HG03159 (cell line): ENCODE results near the gene AFG1L.
"Not testable (repeated sequence)": the region's sequence is repeated elsewhere in the genome, so short reads cannot be mapped to it uniquely, and the experiment has no call there.

Source experiments
- ATAC-seq: cut with Tn5 transposase; IDR thresholded peaks from one replicate; pipeline ENCODE4 v1.9.1; 2021; ENCODE audit warnings: mild to moderate bottlenecking, moderate library complexity; ENCODE audit not compliant: unreplicated experiment

Gene AFG1L

DNA sequence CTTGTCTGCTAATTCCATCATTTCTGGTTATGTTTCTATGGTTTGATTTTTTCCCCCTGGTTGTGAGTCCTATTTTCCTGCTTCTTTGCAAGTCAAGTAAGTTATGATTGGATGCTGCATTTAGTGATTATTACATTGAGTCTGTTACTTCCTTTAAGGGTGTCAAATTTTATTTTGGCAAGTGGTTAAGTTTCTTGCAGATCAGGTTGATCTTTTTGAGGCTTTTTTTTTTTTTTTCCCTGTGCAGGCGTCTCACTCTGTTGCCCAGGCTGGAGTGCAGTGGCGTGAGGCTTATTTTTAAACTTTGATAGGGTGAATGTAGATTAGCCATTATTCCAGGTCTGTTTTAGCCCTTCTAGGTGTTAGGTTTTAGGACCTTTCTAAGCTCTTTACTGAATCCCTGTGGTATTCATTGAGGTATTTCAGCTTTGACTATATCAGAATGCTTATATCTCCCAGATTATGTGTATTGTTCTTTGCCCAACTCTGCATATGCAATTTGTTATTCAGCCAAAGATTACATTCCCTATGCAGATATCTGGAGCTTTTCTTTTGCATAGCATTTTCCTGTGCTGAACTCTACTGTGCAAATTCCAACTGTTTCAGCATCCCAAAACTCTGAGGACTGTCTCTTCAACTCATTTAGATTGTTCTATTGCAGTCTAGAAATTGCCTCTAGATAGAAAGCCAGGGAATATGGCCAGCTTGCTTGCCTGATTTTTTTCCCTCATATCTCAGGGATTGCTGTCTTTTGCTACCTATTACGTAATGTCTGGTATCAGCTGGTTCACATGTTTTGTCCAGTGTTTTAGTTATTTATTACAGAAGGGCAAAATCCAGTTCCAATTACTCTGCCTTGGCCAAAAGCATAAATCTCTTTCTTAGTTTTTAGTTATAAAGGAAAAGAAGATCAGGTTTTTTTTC lies 113.3 kb downstream of the AFG1L start:
- ATAC-seq = no peak

DNA sequence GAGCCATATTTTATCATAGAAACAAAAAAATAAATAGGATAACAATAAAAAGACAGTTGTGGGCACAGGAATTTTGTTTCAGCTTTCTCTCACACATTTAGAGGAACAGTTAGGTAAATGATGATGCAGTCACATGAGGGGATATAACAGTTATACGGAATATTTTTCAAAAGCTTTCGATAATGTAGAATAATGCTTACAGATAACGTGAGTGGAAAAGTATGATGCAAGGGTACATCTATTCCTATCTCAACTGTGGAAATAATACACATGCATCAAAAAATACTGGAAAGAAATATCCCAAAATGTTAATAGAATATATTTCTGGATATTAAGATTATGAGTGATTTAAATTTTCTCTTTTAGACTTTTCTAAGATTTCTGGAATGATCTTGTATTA lies 114.0 kb downstream of the AFG1L start:
- no peak for ATAC-seq

DNA sequence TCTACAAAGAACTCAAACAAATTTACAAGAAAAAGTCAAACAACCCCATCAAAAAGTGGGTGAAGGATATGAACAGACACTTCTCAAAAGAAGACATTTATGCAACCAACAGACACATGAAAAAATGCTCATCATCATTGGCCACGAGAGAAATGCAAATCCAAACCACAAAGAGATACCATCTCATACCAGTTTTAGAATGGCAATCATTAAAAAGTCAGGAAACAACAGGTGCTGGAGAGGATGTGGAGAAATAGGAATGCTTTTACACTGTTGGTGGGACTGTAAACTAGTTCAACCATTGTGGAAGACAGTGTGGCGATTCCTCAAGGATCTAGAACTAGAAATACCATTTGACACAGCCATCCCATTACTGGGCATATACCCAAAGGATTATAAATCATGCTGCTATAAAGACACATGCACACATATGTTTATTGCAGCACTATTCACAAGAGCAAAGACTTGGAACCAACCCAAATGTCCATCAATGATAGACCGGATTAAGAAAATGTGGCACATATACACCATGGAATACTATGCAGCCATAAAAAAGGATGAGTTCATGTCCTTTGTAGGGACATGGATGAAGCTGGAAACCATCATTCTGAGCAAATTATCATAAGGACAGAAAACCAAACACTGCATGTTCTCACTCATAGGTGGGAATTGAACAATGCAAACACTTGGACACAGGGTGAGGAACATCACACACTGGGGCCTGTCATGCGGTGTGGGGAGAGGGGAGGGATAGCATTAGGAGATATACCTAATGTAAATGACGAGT lies 121.4 kb downstream of the AFG1L start:
- not testable (repeated sequence) for ATAC-seq

DNA sequence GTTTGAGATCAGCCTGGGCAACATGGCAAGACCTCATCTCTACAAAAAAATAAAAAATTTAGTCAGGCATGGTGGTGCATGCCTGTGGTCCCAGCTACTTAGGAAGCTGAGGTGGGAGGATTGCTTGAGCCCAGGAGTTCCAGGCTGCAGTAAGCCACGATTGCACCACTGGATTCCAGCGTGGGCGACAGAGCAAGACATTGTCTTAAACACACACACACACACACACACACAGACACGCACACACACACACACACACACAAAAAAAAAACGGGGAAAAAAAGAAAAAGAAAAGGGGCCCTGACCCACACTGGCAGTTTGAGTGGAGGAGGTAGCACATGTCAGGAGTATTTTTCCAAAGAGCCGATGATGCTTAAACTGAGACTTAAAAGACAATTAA lies 122.2 kb downstream of the AFG1L start:
- no peak for ATAC-seq

DNA sequence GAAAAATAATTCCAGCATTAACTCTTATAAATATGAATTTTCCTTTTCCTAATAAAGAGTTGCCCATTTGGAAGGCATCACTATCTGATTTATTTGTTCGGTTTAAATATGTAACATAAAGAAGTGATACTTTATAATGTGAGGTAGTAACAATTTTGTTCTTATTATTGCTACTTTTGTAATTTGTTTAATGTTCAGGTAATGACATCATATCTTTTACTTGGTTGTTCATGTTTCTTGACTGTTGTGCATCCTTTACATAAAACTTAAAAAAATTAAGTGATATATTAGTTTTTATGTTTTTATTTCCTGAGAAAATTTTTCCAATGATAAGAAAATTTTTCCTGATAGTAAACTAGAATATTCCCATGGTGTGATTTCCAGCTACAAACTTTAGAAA lies 124.6 kb downstream of the AFG1L start:
- ATAC-seq = no peak

DNA sequence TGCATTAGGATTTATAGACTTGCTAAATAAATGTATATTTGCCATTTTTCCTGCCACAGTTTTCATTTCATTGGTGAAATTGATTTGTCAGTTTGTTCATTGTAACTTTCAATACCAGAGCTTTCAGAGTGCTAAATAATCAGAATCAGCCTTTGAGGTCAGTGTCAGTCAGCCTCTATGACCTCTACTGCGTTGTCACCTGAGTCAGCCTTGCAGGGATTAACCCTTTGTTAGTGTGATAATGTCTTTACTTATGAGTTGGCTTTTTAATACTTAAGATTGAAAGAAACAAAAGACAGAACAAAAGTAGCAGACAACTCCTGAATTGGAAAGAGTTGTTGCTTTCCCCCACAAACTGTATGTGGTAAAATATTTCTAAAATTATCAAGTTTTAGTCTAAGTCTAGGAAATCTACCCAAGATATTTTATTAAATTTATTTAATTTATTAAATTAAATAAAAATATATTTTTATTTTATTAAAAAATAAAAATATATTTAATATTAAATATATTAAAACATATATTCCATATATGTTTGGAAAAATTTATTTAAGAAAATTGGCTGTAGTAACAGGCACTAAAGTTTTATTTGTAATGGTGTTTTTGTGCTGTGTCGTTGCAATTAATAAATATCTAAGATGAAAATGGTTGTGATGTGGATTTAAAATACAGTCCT lies 125.2 kb downstream of the AFG1L start:
- ATAC-seq = no peak

DNA sequence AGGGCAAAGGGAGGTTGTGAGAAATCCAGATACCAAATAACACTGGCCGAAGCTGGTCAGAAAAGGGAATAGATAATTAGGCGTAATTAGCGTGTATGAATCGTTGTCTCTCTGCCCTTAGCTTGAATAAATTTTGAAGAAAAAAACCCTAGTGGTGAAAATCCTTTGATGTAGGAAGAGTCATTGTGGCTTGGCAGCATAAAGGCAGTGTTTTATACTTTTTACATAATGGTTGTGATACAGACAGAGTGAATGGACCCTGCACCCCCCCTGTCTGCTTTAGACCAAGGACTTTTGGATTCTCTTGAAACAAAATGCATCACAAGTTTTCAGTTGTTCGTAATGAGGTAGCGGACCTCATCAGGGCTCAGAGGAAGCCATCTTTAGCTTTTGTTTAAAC lies 126.5 kb downstream of the AFG1L start:
- ATAC-seq = no peak

DNA sequence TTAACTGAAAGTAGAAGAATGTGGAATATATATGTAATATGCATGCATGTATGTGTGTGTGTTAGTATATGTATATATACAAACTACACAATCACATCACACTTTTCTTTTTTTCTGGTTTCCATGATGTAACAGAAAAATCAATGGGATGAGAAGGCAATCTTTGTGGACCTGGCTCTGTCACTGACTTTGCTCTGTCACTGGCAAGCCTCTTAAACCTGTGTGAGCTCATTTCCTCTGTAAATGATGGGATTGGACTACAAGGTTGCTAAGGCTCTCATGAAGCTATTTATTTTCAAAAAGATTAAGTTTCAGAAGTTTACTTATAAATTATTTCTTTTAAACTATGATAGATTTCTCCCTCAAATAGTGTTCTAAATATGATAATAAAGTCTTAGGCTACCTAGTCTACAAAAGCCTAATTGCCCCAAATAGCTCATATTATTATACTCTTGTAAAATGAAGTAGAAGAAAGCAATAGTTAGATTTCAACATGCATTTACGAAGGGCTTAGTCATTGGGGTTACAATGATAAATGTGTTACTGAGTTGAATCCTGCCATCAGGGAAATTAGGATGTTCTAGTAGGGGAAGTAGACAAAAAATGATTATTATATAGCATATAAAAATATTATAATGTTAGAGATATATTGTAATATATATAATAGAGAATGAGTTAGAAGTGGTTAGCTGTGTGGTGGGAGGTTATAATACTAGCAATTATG lies 129.3 kb downstream of the AFG1L start:
- ATAC-seq = no peak

DNA sequence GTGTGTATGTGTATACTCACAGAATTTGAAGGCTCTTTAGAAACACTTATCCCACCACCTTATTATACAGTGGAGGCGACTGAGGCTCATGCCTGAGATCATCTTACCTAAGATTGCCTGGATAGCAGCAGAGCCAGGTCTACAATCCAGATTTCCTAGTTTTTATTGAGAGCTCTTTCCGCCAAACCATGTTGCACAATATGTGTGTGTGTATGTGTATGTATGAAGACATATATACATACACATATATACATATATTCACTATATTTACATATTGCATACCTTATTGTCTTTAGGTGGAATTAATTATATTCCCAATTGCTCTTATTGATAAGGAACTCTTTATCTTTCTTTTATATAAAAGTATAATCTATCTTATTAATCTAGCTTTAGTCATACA lies 130.6 kb downstream of the AFG1L start:
- ATAC-seq = no peak

DNA sequence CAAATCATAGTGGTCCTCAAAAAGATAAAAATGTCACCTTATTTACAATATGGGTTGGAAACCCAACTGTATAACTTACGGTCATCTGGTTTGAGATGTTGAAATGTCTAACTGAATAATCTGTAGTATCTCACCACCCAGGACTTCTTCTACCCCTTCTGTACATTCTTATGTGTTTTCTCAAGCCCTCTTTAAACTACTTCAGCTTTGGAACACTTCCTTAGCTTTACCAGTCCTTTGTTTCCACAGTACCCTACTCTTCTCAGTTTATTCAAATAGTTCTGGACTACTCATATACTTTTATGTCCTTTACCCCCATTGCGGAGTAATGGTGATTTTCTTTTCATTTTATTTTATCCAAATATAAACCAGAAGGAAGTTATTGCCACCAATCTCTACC lies 137.3 kb downstream of the AFG1L start:
- no peak for ATAC-seq

DNA sequence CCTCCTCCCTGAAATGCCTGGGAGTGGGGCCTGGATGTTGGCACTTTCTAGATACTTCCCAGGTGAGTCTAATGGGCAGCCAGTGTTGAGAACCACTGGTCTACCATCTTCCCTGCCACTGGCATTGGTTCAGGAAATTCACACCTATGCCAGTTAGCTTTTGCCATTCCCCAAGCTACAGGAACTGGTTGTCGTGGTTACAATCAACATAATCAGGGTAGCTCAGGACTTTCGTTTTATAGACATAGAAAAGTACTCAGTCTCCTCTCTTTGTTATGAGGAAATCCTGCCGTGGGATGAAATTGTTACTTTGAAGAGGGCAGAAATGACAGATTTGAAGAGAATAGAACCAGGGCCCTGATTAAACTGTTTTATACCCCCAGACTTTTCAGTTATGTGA lies 137.9 kb downstream of the AFG1L start:
- no peak for ATAC-seq

DNA sequence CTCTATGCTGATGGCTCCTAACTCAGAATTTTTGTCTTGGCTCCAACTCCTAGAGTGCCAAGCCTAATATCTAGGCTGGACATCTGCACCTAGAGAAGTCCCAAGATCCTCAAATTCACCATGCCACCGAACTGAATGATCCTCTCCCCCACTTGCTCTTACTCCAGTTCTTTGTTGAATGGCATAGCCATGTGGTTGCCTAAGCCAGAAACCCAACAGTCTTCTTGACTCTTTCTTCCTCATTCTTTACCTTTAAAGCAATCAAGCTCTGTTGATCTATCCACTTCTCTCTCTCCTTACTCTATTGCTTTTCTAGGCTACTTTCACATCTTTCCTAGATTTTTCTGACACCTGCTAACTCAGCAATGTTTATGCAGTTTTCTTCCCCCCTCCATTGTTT lies 139.4 kb downstream of the AFG1L start:
- ATAC-seq = no peak

DNA sequence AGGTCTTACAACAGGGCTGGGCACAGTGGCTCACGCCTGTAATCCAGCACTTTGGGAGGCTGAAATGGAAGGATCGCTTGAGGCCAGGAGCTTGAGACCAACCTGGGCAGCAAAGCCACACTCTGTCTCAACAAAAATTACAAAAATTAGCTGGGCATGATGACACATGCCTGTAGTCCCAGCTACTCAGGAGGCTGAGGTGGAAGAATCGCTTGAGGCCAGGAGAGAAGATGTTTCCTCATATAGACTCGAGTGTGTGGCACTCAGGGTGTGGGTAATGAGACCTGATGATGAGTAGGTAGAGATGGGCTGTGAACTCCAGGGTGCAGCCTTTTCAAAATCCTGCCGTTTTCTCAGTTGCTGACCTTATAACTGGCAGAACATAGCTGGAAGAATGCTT lies 140.5 kb downstream of the AFG1L start:
- ATAC-seq = no peak

DNA sequence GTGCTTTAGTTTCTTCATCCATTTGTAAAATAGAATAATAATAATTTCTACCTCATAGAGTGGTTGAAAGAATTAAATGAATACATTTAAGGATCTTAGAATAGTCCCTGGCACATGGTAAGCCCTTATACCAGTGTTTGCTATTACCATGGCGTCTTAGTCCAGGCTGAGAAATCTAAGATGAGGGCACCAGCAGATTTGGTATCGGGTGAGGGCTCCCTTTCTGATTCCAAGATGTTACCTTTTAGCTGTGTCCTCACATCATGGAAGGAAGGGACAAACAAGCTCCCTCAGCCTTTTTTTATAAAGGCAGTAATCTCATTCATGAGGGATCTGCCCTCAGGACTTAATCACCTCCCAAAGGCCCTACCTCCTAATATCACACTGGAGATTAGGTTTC lies 141.9 kb downstream of the AFG1L start:
- no peak for ATAC-seq

DNA sequence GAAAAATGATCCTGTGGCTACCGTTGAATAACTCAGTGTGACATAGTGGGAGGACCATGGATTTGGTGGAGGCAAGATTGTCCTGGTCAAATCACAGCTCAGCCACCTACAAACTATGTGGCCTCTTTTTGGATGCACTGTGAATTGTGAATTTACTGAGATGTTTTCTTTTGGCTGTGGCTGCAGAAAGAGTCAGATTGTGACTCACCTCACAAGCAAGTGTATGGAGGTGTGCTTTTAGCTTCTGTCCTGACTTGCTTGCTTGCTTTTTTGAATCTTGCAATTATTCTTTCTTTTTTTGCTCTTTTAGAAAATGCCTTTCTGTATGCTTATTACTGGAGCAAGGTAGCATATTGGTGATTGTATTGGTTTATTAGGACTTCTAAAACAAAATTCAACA lies 143.0 kb downstream of the AFG1L start:
- ATAC-seq = no peak

DNA sequence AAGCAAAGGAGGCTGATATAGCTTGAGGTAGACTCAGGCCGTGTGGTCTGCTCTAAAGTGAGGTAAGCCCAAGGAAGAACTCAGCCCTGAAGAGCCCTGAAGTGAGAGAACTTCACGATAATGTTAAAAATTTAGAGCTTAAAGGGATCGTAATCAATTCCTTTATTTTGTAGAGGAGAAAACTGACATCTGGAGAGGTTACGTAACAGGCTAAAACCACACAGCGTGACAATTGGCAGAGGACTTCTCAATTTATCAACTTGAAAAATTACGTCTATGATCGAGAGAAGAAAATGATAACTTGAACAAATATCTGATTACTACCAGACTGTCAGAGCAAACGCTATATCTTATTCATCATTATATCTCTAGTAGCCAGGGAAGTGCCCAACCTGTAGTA lies 144.1 kb downstream of the AFG1L start:
- ATAC-seq = no peak

DNA sequence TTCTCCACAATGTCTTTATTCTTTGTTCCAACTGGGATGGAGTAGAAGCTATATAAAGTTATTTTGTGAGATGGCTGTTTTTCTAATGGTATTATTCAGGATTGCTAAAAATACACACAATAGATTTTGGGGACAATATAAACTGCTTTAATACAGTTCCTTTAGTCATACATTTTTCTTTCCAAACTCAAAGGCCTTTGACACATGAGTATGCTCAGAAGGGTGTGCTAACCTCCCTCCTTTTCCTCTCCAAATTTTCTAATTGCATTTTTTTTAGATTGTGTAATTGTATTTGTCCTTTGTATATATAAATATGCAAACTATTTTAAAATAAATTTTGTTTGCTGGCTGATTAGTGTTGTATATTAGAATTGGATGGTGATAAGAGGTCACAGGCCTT lies 146.3 kb downstream of the AFG1L start:
- no peak for ATAC-seq

DNA sequence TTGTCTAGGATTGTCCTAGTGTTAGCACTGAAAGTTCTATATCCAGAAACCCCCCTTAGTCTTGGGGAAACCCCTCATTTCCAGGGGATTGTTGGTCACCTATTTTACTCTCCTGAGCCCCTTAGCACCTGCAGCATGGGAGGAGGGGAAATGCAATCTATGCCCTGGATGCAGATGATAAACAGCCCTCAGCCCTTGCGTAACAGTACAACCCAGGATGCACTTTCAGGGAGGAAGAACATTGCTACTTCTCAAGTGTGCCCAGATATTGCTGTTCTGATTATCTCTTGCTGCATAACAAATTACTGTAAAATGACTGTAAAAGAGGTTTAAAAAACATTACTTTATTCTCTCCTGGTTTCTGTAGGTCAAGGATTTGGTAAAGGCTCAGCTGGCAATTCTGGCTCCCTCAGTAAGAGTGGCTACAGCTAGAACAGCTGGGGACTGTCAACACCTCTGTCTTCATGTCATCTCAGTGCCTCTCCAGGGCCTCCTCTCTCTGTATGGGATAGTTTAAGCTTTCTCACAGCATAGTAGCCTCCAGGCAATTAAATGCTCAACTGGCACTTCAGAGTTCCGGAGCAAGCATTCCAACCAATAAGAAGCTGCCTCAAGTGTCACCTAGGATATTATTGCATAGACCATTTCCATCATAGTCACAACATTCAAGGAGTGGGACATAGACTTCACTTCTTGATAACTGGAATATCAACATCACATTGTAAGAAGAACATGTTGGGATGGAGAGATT lies 148.1 kb downstream of the AFG1L start:
- no peak for ATAC-seq

DNA sequence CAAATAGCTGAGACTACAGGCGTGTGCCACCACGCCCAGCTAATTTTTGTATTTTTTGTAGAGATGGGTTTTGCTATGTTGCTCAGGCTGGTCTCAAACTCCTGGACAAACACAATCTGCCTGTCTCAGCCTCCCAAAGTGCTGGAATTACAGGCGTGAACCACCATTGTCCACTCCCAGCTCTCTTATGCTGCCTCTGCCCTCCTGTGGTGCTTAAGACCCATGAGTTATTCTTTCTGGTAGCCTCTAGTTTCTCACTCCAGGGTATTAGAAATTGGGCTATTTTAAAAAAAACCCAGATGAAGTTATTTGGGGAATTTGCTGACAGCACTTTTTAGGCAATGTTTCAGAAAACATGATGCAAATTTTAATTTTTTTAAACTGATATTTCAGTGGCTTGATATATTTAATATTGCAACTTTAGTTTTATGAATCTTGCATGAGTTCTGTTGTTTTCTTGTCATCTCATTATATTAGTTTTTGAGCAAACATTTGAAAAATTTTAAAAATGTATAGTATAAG lies 151.8 kb downstream of the AFG1L start:
- ATAC-seq = no peak

DNA sequence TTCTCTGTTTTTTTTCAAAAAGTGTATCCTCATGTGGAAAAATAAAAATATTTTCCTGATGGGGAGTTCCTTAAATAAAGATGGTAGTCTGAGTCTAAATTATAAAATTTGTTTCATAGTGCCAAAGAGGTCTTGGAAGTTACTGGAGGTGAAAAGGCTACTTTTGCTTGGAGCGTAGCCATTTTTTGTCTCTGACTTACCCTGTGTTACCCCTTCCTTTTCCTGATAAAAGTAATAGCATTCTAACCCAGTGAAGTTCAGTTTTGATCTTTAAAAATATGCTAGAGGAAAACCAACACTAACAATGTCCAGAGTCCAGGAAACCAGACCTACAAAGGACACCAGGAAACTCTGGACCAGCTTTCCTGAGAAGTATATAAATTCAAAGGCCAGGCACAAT lies 153.6 kb downstream of the AFG1L start:
- no peak for ATAC-seq
